ENCODE data around the gene FLNC.

Gene FLNC

DNA sequence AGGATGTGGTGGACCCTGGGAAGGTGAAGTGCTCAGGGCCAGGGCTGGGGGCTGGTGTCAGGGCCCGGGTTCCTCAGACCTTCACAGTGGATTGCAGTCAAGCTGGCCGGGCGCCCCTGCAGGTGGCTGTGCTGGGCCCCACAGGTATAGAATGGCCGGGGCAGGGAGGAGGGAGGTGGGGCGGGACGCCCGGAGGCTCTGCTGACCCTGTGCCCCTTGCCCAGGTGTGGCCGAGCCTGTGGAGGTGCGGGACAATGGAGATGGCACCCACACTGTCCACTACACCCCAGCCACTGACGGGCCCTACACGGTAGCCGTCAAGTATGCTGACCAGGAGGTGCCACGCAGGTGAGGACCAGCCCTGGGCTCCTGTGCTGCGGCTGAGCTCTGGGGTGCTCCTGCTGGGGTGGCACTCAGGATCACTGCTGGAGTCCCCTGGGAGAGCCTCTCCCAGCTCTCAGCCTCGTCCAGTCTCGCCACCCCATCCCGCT, 17.6 kb downstream of the FLNC start:
- no peak for TF ChIP-seq CTCF (IDR thresholded peaks at IDR 0.05; ENCODE audit: low read length, missing control alignments)
- H3K4me3 ChIP-seq (replicated peaks; ENCODE audit: low read depth, low read length): no peak overlapping the region
- DNase-seq (ENCODE audit: low read depth): no peak

DNA sequence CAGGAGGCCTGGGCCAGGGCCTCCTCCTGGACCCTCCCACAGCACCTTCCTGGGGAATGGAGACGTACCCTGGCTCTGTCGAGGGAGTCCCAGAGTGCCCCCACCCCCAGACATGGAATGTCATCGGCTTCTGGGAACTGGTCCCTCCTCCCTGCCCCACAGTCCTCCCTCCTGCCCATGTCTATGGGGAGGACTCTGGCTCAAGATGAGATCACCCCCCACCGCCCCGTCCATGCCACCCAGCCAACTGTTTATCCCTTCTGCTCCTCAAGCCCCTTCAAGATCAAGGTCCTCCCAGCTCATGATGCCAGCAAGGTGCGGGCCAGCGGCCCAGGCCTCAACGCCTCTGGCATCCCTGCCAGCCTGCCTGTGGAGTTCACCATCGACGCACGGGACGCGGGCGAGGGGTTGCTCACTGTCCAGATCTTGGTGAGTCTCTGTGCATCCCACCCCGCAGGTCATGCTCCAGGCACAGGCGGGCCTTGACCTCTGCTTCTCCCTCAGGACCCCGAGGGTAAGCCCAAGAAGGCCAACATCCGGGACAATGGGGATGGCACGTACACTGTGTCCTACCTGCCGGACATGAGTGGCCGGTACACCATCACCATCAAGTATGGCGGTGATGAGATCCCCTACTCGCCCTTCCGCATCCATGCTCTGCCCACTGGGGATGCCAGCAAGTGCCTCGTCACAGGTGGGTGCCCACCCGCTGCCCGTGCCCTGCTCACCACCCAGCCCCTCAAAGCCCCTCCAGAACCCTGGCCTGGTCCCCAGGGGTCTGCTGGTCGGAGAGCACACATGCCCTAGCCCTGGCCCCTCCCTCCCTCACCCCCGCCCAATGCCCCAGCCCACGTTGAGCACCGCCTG, 18.3 kb downstream of the FLNC start:
- no peak for DNase-seq (ENCODE audit: low read depth)
- no peak for TF ChIP-seq CTCF (IDR thresholded peaks at IDR 0.05; ENCODE audit: low read length, missing control alignments)

DNA sequence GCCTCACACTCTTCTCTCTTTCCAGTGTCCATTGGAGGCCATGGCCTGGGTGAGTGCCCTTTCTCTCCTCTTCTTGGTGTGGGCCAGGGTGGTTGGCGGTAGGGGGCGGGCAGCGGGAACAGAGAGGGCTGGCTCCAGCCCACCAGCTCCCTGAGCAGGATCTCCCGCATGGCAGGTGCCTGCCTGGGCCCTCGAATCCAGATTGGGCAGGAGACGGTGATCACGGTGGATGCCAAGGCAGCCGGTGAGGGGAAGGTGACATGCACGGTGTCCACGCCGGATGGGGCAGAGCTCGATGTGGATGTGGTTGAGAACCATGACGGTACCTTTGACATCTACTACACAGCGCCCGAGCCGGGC, 18.9 kb downstream of the FLNC start:
- no peak overlapping the region for H3K4me3 ChIP-seq (replicated peaks; ENCODE audit: low read depth, low read length)
- DNase-seq (ENCODE audit: low read depth): no peak
- TF ChIP-seq CTCF (IDR thresholded peaks at IDR 0.05; ENCODE audit: low read length, missing control alignments): no peak

More for the DNA sequence above, 18.3 kb downstream of the FLNC start:
- H3K4me3 ChIP-seq (replicated peaks; ENCODE audit: low read depth, low read length): no peak overlapping the region

DNA sequence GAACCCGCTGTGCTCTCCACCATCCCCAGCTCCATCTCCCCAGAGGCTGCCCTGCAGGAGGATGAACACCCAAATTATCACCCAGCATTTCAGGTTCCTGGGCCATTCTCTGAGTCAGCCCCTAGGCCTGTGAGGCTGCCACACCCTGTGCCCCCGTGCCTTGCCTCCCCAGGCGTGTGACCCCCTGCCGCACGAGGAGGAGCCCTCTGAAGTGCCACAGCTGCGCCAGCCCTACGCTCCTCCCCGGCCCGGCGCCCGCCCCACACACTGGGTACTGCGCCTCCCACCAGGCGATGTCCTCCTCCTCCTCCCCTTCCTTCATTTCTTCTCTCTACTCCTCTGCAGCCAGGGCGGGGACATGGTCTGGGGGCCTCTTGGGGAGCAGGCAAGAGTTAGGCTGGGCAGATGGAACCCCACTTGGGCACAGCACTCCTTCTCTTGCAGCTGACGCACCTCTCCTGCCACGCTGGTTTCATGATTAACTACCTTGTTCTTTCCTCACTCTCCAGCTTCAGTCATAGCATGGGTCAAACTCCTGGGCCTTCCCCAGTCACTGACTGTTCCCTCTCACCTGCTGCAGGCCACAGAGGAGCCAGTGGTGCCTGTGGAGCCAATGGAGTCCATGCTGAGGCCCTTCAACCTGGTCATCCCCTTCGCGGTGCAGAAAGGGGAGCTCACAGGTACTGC, 19.7 kb downstream of the FLNC start:
- no peak for TF ChIP-seq CTCF (IDR thresholded peaks at IDR 0.05; ENCODE audit: low read length, missing control alignments)
- H3K4me3 ChIP-seq (replicated peaks; ENCODE audit: low read depth, low read length): no peak overlapping the region
- DNase-seq (ENCODE audit: low read depth): no peak

GRCh38 chr7:128852537-128853254, 22.5 kb downstream of the FLNC start:
- TF ChIP-seq CTCF (IDR thresholded peaks at IDR 0.05; ENCODE audit: low read length, missing control alignments): no peak
- H3K4me3 ChIP-seq (replicated peaks; ENCODE audit: low read depth, low read length): no peak overlapping the region
- DNase-seq (ENCODE audit: low read depth): no peak

DNA sequence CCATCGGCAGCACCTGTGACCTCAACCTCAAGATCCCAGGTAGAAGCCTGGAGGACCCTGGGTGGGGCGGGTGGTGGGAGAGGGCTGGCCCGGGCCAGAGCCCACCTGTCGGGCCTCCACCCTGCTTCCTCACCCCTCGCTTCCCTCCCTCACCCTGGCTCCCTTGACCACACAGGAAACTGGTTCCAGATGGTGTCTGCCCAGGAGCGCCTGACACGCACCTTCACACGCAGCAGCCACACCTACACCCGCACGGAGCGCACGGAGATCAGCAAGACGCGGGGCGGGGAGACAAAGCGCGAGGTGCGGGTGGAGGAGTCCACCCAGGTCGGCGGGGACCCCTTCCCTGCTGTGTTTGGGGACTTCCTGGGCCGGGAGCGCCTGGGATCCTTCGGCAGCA, 23.6 kb downstream of the FLNC start:
- DNase-seq (ENCODE audit: low read depth): no peak
- no peak overlapping the region for H3K4me3 ChIP-seq (replicated peaks; ENCODE audit: low read depth, low read length)
- no peak for TF ChIP-seq CTCF (IDR thresholded peaks at IDR 0.05; ENCODE audit: low read length, missing control alignments)
